GM18511 (cell line): ENCODE results near the gene ZC3H18.

Source experiments
- ATAC-seq: cut with Tn5 transposase; IDR thresholded peaks from one replicate; pipeline ENCODE4 v1.9.1; 2021; ENCODE audit warnings: mild to moderate bottlenecking, moderate library complexity; ENCODE audit not compliant: unreplicated experiment

ZC3H18 gene

GRCh38 chr16:88578446-88579313, 8.5 kb downstream of the ZC3H18 start:
- no peak for ATAC-seq

GRCh38 chr16:88580371-88580770, 10.2 kb downstream of the ZC3H18 start:
- ATAC-seq, result no peak

DNA sequence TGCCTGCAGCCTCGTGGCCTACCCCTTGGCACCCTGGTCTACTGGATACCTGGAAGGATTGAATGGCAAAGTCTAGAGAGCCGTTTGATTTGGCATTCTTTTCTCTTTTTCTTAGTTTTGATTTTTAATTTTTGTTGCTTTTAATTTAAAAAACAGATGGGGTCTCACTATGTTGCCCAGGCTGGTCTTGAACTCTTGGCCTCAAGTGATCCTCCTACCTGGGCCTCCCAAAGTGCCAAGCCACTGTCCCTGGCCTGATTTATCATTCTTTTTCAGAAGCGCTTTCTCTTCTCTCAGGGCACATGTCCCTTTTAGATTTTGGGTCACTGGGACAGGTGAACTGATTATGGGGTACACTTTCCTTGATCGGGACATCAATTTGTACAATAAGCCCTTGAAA, 10.8 kb downstream of the ZC3H18 start:
- ATAC-seq, result no peak

DNA sequence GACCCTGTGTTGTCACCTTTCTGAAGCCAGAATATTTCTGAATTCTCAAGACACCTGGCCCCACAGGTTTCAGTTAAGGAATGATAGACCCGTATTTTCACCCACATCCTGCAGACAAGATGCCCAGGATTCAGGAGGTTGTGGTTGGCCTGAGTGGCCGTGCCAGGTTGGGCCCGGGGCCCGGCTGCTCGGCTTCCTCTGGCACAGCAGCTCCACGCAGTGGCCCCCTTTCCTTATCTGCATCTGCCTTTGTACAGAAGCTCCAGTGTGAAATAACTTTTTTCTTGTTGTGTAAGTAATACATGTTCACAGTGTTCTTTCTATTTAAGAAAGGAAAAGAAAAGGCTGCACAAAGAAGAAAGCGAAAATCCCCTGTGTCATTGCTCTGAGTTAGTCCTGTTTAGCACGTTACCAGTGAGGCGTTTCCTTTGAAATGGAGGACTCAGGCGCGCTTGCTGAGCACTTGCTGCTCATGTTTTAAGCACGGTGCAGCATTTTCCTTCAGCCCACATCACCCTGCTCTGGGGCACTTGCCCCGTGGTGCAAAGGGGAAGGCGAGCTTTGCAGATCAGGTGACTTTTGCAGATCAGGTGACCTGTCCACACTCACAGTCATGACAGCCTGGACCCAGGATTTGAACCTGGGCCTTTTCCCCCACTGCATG, 12.8 kb downstream of the ZC3H18 start:
- ATAC-seq, result no peak

DNA sequence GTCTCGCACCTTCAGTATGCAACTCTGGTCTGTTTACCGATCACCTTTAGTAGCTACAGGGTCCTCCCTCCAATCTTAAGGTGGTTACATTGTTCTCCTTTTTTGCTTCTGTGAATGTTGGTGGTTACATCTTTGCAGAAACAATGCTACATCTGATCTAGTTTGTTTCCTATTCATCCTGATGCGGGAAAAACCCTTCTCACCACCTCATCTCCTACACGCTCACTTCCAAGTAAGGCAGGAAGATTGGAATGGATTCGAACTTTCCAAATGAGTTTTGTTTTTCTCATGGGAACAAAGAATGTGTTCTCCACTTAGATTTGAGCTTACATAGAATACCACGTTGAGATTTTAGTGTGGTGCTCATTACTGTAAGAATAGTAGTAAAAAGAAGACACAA, 14.5 kb downstream of the ZC3H18 start:
- ATAC-seq, result no peak

DNA sequence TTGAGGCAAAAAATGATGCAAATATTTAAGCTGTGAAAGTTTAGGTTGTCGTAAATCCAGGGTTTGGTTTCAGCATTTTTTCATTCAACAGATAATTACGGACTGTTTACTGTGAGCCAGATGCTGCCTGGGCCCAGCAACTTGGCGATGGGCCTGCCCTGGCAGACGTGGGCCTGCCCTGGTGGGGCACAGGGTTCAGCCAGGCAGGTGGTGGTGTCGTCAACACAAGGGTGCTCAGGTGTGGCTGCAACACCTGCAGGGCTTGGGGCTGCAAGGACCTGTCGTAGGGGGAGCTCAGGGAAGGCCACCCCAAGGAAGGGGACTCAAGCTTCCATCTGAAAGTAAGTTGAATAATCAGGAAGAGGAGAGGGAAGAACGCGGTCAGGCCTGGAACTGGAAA, 15.1 kb downstream of the ZC3H18 start:
- no peak for ATAC-seq

GRCh38 chr16:88585927-88586581, 15.9 kb downstream of the ZC3H18 start:
- no peak for ATAC-seq

- ATAC-seq, result no peak
These were observed 17.9 kb downstream of the ZC3H18 start for GRCh38 chr16:88588148-88588547.

- ATAC-seq, result no peak
These were observed 18.6 kb downstream of the ZC3H18 start for GRCh38 chr16:88588754-88589153.

- ATAC-seq, result no peak
These were observed 19.2 kb downstream of the ZC3H18 start for GRCh38 chr16:88589441-88589840.

DNA sequence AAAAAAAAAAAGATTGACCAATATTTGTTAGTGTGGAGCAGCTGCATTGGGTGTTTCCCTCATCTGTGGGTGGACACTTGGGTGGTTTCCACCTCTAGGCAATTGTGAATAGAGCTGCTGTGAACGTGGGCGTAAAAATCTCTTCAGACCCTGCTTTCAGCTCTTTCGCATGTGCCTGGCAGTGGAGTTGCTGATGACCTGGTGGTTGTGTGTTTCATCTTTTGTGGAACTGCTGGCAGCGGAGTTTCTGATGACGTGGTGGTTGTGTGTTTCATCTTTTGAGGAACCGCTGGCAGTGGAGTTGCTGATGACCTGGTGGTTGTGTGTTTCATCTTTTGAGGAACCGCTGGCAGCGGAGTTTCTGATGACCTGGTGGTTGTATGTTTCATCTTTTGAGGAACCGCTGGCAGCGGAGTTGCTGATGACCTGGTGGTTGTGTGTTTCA, 21.4 kb downstream of the ZC3H18 start:
- ATAC-seq, result no peak

GRCh38 chr16:88593061-88593460, 22.9 kb downstream of the ZC3H18 start:
- ATAC-seq, result no peak

DNA sequence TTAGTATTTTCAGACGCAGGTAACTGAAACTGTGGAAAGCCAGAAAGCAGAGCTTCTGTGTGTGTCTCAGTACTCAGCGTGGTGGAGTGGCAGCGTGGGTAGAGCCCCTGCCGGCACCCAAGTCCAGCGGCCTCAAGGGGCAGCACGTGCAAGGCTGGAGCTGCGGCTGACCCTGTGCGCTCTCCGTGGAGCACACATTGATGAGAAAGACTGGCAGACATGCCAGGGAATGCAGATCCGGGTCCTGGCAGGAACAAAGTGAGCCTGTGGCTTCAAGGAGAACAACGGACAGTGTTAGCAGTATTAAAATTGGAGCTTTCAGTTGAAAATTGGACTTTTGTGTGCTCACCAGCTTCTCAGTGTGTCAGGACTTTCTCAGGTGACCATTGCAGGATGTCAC, 23.3 kb downstream of the ZC3H18 start:
- ATAC-seq, result no peak

GRCh38 chr16:88593910-88594309, 23.7 kb downstream of the ZC3H18 start:
- ATAC-seq, result no peak

- ATAC-seq, result no peak
These were observed 24.9 kb downstream of the ZC3H18 start for GRCh38 chr16:88595101-88595500.

DNA sequence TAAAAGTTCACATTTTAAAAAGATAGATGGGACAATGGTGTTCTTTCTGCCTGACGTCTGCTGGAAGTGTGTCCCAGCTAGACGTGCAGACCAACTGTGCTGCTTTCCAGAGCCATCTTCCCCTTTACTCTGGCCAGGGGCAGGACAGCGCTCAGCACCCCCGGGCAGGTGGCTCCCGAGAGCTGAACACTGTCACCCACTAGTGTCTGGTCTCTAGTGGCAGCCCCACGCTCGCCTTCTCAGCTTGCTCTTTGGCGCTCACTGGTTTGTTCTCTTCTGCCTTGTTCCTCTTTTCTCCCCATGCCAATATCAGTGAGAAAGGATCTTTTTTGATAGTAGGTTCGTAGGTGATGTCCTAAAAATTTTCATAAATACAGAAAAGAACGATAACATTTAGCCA, 25.7 kb downstream of the ZC3H18 start:
- no peak for ATAC-seq

GRCh38 chr16:88596483-88596882, 26.3 kb downstream of the ZC3H18 start:
- ATAC-seq, result no peak

GRCh38 chr16:88597856-88598491, 27.8 kb downstream of the ZC3H18 start:
- no peak for ATAC-seq

GRCh38 chr16:88599092-88599733, 29.0 kb downstream of the ZC3H18 start:
- no peak for ATAC-seq

DNA sequence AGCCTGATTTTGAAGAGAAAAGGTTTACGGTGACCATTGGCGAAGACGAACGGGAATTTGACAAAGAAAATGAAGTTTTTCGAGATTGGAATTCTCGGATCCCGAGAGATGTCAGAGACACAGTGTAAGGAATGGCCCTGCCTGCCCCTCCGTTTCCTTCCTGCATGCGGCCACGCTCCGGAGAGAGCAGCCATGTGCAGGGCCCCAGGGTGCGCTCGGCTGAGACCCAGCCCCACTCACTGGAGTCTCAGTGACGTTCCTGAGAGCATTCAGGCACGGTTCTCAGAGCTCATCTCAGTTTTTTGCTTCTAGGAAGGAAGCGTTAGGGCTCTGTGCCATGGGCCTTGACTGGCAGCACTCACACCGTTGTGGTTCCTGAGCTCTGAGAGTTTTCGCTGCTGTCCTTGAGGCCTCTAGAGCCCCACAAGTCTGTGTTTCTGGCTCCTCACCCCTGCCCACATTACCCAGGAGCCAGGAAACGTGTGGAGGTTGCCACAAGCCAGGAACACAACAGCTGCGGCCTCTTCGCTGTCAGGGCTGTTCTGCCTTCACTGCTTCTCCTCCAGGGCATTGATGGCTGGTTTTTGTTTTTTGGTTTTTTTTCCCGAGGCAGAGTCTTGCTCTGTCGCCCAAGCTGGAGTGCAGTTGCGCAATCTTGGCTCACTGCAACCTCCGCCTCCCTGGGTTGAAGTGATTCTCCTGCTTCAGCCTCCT, 29.8 kb downstream of the ZC3H18 start:
- ATAC-seq, result no peak
